OCI-LY7 (cell line): ENCODE measurements around the gene ARHGAP33. TPM values are rescaled to one million over a fixed set of nuclear protein-coding genes. Genes with fewer than 3 reads are reported as not detected.

Experiments
- BruUV-seq: library from RNA; stranded (reverse); fragments of 400-500 nt; replicated peaks from 2 replicates; lab custom pipeline; 2021; lab: Mats Ljungman, UMichigan
- CTCF ChIA-PET: fragments of 300-600 bp; sonication (Branson Sonifier 250); formaldehyde crosslinking; loops from one replicate; lab custom pipeline; 2022; ENCODE audit warnings: antibody characterized with exemption; ENCODE audit not compliant: unreplicated experiment; lab: Charles Lee
- POLR2A ChIA-PET: fragments of 300-600 bp; sonication (Branson Sonifier 250); formaldehyde crosslinking; loops from one replicate; lab custom pipeline; 2022; ENCODE audit warnings: antibody characterized with exemption; lab: Charles Lee
- DNase-seq: peaks from one replicate; pipeline ENCODE4 v3.0.0-alpha.2; 2015; ENCODE audit warnings: low spot score
- H2AFZ ChIP-seq: fragments of 200-600 bp; sonication (generic), shearing (Covaris generic); 2 replicates; pipeline ENCODE4 v1.6.1; 2014; ENCODE audit warnings: mild to moderate bottlenecking, antibody characterized with exemption, low read length, moderate library complexity
- H3K27ac ChIP-seq: fragments of 200-600 bp; sonication (generic); 2 replicates; pipeline ENCODE4 v1.5.1; 2014; ENCODE audit warnings: mixed run types, low read depth, mild to moderate bottlenecking, moderate library complexity, low read length, inconsistent platforms; ENCODE audit not compliant: poor library complexity, severe bottlenecking
- H3K36me3 ChIP-seq: fragments of 200-600 bp; sonication (generic); 2 replicates; pipeline ENCODE4 v1.6.1; 2014; ENCODE audit warnings: mild to moderate bottlenecking, antibody characterized with exemption, low read length, moderate library complexity, mixed read lengths; ENCODE audit not compliant: insufficient read depth
- H3K4me1 ChIP-seq: fragments of 200-600 bp; sonication (generic); 2 replicates; pipeline ENCODE4 v1.5.1; 2014; ENCODE audit warnings: mild to moderate bottlenecking, low read length; ENCODE audit not compliant: insufficient read depth, poor library complexity, severe bottlenecking
- H3K4me2 ChIP-seq: fragments of 200-600 bp; sonication (generic); 2 replicates; pipeline ENCODE4 v1.6.1; 2014; ENCODE audit warnings: mild to moderate bottlenecking, low read length
- H3K4me3 ChIP-seq: fragments of 200-600 bp; sonication (generic); 2 replicates; pipeline ENCODE4 v1.5.1; 2014; ENCODE audit warnings: mild to moderate bottlenecking, low read depth, low read length; ENCODE audit not compliant: poor library complexity, severe bottlenecking
- H3K79me2 ChIP-seq: fragments of 200-600 bp; sonication (generic); 2 replicates; pipeline ENCODE4 v1.6.1; 2016; ENCODE audit warnings: low read depth, mild to moderate bottlenecking, low read length, moderate library complexity, mixed read lengths; ENCODE audit not compliant: insufficient read depth
- H3K9me2 ChIP-seq: fragments of 200-600 bp; sonication (generic); 2 replicates; pipeline ENCODE4 v1.6.1; 2016; ENCODE audit warnings: mild to moderate bottlenecking, low read length, mixed read lengths; ENCODE audit not compliant: insufficient read depth
- H3K9me3 ChIP-seq: fragments of 200-600 bp; sonication (generic); 2 replicates; pipeline ENCODE4 v1.6.1; 2014; ENCODE audit warnings: mild to moderate bottlenecking, mixed run types, low read length, mixed read lengths
- H4K20me1 ChIP-seq: fragments of 200-600 bp; sonication (generic); 2 replicates; pipeline ENCODE4 v1.6.1; 2014; ENCODE audit warnings: mild to moderate bottlenecking, antibody characterized with exemption, low read length, moderate library complexity, mixed read lengths; ENCODE audit not compliant: insufficient read depth
- EZH2phosphoT487 ChIP-seq: fragments of 200-600 bp; sonication (generic); IDR thresholded peaks from 2 replicates; pipeline ENCODE4 v1.6.1; 2018; ENCODE audit warnings: low read depth, borderline replicate concordance, mild to moderate bottlenecking, mixed run types, antibody characterized with exemption, low read length, moderate library complexity, mixed read lengths
- intact Hi-C: fragments of 100-400 bp; cut with micrococcal nuclease; formaldehyde crosslinking; loops from one replicate; pipeline ENCODE4 v1.10.0; 2022; ENCODE audit not compliant: unreplicated experiment
- total RNA-seq, 2 experiments: library from RNA; depleted of rRNA in 1 of 2; stranded (reverse); fragments of >200 nt in 1 of 2; shearing (Covaris generic) in 1 of 2; gene quantifications; 2 replicates each; pipeline ENCODE4 v1.2.3, GENCODE V29; 2014 to 2022
- TF ChIP-seq, protein P1 (sequence below): fragments of 200-600 bp; sonication (generic); conservative IDR thresholded peaks from 2 replicates; pipeline ENCODE4 v1.5.1; 2014; ENCODE audit warnings: mild to moderate bottlenecking, antibody characterized with exemption, low read length, moderate library complexity, mixed read lengths

Gene ARHGAP33
- total RNA-seq, 2 experiments from 2014 or later: 15.1 to 94.6 TPM

DNA sequence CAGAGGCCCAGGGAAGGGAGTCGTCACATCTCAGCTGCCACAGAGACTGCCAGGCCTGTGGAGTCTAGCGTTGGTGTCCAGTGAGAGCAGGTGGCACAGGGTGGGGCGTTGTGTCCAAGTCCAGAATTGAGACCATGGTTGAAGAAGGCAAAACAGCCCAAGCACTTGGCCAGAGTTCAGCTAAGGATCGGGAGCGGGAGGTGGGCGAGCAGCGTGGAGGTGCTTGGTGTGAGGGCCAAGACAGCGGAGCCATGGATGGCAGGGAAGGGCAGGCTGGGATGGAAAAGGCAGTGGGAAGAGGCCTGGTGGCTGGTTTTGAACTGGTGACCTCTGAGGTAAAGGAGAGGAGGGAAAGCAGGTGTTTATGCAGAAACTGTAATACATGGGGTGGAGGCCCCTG is 41.1 kb upstream of the ARHGAP33 start:
- Histone ChIP-seq H3K36me3 (peaks cover 98% of the 10 kb centered on the region), H2AFZ (no peak overlapping the region), H3K4me2 (no peak overlapping the region), H3K79me2 (no peaks in the 10 kb centered on the region), H3K9me3 (no peaks in the 10 kb centered on the region), H3K27ac (no peak overlapping the region), H4K20me1 (no peaks in the 10 kb centered on the region), H3K4me1 (peaks cover 14% of the 10 kb centered on the region), H3K9me2 (no peaks in the 10 kb centered on the region), H3K4me3 (no peak overlapping the region)
- CTCF ChIA-PET: no interaction called here
- DNase-seq: no peak
- POLR2A ChIA-PET: interaction anchor here (0.7 kb wide), 1 partner anchor 13 kb away, joined by 3 read pairs; no protein-coding TSS in a partner anchor
- intact Hi-C loops: no loop called here
- no TSS peak for BruUV-seq
- TF ChIP-seq, protein P1, sequence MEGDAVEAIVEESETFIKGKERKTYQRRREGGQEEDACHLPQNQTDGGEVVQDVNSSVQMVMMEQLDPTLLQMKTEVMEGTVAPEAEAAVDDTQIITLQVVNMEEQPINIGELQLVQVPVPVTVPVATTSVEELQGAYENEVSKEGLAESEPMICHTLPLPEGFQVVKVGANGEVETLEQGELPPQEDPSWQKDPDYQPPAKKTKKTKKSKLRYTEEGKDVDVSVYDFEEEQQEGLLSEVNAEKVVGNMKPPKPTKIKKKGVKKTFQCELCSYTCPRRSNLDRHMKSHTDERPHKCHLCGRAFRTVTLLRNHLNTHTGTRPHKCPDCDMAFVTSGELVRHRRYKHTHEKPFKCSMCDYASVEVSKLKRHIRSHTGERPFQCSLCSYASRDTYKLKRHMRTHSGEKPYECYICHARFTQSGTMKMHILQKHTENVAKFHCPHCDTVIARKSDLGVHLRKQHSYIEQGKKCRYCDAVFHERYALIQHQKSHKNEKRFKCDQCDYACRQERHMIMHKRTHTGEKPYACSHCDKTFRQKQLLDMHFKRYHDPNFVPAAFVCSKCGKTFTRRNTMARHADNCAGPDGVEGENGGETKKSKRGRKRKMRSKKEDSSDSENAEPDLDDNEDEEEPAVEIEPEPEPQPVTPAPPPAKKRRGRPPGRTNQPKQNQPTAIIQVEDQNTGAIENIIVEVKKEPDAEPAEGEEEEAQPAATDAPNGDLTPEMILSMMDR: no peak
- TF ChIP-seq EZH2phosphoT487: no peak

DNA sequence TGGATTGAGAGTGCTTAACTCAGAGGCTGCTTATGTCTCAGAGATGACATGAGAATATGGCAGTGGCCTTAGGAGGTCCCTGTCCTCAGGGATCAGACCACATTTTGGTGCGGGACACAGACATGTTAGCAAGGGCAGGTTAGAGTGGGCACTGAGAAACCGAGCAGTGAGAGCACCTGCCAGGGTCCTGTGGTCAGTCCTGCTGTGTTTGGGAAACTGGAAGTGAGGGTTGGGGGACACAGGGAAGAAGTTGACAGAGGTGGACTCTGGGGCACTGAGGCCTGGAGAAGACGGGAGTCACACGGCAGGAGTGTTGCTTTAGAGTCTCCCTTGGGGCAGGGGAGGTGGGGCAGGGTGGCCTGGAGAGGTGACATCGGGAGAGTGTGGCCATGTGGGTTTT is 40.5 kb upstream of the ARHGAP33 start:
- BruUV-seq: no TSS peak
- ChIA-PET CTCF (no interaction called here), POLR2A (interaction anchor here (0.7 kb wide), 1 partner anchor 12 kb away, joined by 3 read pairs; no protein-coding TSS in a partner anchor)
- Histone ChIP-seq H3K4me2 (no peak overlapping the region), H3K27ac (no peak overlapping the region), H3K36me3 (peaks cover 97% of the 10 kb centered on the region), H3K79me2 (no peaks in the 10 kb centered on the region), H3K4me1 (peaks cover 19% of the 10 kb centered on the region), H3K9me3 (no peaks in the 10 kb centered on the region), H4K20me1 (no peaks in the 10 kb centered on the region), H2AFZ (no peak overlapping the region), H3K9me2 (no peaks in the 10 kb centered on the region), H3K4me3 (no peak overlapping the region)
- TF ChIP-seq, protein P1: no peak
- TF ChIP-seq EZH2phosphoT487: no peak
- intact Hi-C loops: no loop called here
- no peak for DNase-seq
